GM19328 (cell line): ENCODE results near the gene CCDC9B.
A peak's percentile ranks its signal among the peaks of the same experiment; 100 is the strongest.

Experiments
- ATAC-seq: cut with Tn5 transposase; IDR thresholded peaks from one replicate; pipeline ENCODE4 v1.9.1; 2021; ENCODE audit warnings: mild to moderate bottlenecking, moderate library complexity; ENCODE audit not compliant: unreplicated experiment

Gene CCDC9B

GRCh38 chr15:40340740-40341400 is at the start of gene CCDC9B:
Gene CCDC9B (minus strand): TSS chr15:40340939. CDS start chr15:40340819, 120 bp downstream.
- no peak for ATAC-seq

GRCh38 chr15:40389824-40390595 is 49.3 kb upstream of the CCDC9B start:
- no peak for ATAC-seq

- ATAC-seq, result no peak
Measured at GRCh38 chr15:40388941-40389823, 48.4 kb upstream of the CCDC9B start.

GRCh38 chr15:40386480-40386879 is 45.7 kb upstream of the CCDC9B start:
- no peak for ATAC-seq

GRCh38 chr15:40382580-40383456 is 42.1 kb upstream of the CCDC9B start, which contains the start of gene KNSTRN:
Gene KNSTRN (plus strand): TSS chr15:40382721. CDS start chr15:40382836, 115 bp downstream.
- peak; percentile 74 for ATAC-seq

GRCh38 chr15:40381818-40382529 is 41.2 kb upstream of the CCDC9B start:
- no peak for ATAC-seq

GRCh38 chr15:40380636-40381035 is 39.9 kb upstream of the CCDC9B start:
- ATAC-seq, result no peak

- ATAC-seq, result no peak
Measured at GRCh38 chr15:40379853-40380252, 39.1 kb upstream of the CCDC9B start.

- ATAC-seq, result no peak
Measured at GRCh38 chr15:40379374-40379773, 38.6 kb upstream of the CCDC9B start.

GRCh38 chr15:40377606-40378005 is 36.9 kb upstream of the CCDC9B start:
- ATAC-seq, result no peak

GRCh38 chr15:40372981-40373380 is 32.2 kb upstream of the CCDC9B start:
- no peak for ATAC-seq

- ATAC-seq, result no peak
Measured at GRCh38 chr15:40369971-40370370, 29.2 kb upstream of the CCDC9B start.

GRCh38 chr15:40369474-40369869 is 28.7 kb upstream of the CCDC9B start:
- ATAC-seq, result no peak

GRCh38 chr15:40368719-40369473 is 28.2 kb upstream of the CCDC9B start:
- no peak for ATAC-seq

- ATAC-seq, result peak; percentile 71
Measured at GRCh38 chr15:40367686-40368611, 27.2 kb upstream of the CCDC9B start.

- ATAC-seq, result no peak
Measured at GRCh38 chr15:40367371-40367685, 26.6 kb upstream of the CCDC9B start.

- ATAC-seq, result no peak
Measured at GRCh38 chr15:40366457-40367370, 26.0 kb upstream of the CCDC9B start.
